Stimulated activated CD4-positive, alpha-beta T cell treated with anti-CD3 and anti-CD28 coated beads, TNF-alpha, amount 100 ng/mL, for 24 hours (primary cell): ENCODE results near the gene WDFY2.
A peak's percentile ranks its signal among the peaks of the same experiment; 100 is the strongest.
"Not testable (repeated sequence)": the region's sequence is repeated elsewhere in the genome, so short reads cannot be mapped to it uniquely, and the experiment has no call there.

ENCODE experiments used
- DNase-seq, 3 experiments: peaks; one replicate each; pipeline ENCODE4 v3.0.0-alpha.2; 2020; ENCODE audit warnings: low read depth in 3 of 3

WDFY2 gene

GRCh38 chr13:51564252-51564651 is 20.0 kb upstream of the WDFY2 start:
- no peak for DNase-seq

- no peak for DNase-seq
Measured at GRCh38 chr13:51564671-51565070, 19.6 kb upstream of the WDFY2 start.

- not testable (repeated sequence) for DNase-seq
Measured at GRCh38 chr13:51569001-51569400, 15.3 kb upstream of the WDFY2 start.

GRCh38 chr13:51576754-51577153 is 7.5 kb upstream of the WDFY2 start:
- no peak for DNase-seq

- DNase-seq, result no peak
Measured at GRCh38 chr13:51577690-51578089, 6.6 kb upstream of the WDFY2 start.

- DNase-seq, result no peak
Measured at GRCh38 chr13:51579676-51580075, 4.6 kb upstream of the WDFY2 start.

GRCh38 chr13:51581148-51581820 is 3.0 kb upstream of the WDFY2 start:
- DNase-seq, result no peak

GRCh38 chr13:51583469-51583874 is 790 bp upstream of the WDFY2 start:
- DNase-seq, result no peak

GRCh38 chr13:51584731-51585672 is 740 bp downstream of the WDFY2 start:
- DNase-seq, result peak in 2 of 3 experiments; percentile 17 to 63

- no peak for DNase-seq
Measured at GRCh38 chr13:51585696-51586095, 1.4 kb downstream of the WDFY2 start.

GRCh38 chr13:51587372-51587771 is 3.1 kb downstream of the WDFY2 start:
- no peak for DNase-seq

GRCh38 chr13:51588406-51588949 is 4.2 kb downstream of the WDFY2 start:
- no peak for DNase-seq

- DNase-seq, result no peak
Measured at GRCh38 chr13:51589793-51590192, 5.5 kb downstream of the WDFY2 start.

GRCh38 chr13:51590231-51590970 is 6.1 kb downstream of the WDFY2 start:
- DNase-seq, result no peak

- DNase-seq, result no peak
Measured at GRCh38 chr13:51590971-51591627, 6.8 kb downstream of the WDFY2 start.

GRCh38 chr13:51591938-51592337 is 7.7 kb downstream of the WDFY2 start:
- DNase-seq, result not testable (repeated sequence)

- DNase-seq, result no peak
Measured at GRCh38 chr13:51594432-51594831, 10.2 kb downstream of the WDFY2 start.

- no peak for DNase-seq
Measured at GRCh38 chr13:51595416-51595815, 11.2 kb downstream of the WDFY2 start.

GRCh38 chr13:51596541-51596940 is 12.3 kb downstream of the WDFY2 start:
- DNase-seq, result no peak

- DNase-seq, result no peak
Measured at GRCh38 chr13:51599444-51600176, 15.3 kb downstream of the WDFY2 start.

GRCh38 chr13:51600703-51601102 is 16.4 kb downstream of the WDFY2 start:
- no peak for DNase-seq
